ENCODE results near the gene TPST2.

- TF ChIP-seq, protein P1, sequence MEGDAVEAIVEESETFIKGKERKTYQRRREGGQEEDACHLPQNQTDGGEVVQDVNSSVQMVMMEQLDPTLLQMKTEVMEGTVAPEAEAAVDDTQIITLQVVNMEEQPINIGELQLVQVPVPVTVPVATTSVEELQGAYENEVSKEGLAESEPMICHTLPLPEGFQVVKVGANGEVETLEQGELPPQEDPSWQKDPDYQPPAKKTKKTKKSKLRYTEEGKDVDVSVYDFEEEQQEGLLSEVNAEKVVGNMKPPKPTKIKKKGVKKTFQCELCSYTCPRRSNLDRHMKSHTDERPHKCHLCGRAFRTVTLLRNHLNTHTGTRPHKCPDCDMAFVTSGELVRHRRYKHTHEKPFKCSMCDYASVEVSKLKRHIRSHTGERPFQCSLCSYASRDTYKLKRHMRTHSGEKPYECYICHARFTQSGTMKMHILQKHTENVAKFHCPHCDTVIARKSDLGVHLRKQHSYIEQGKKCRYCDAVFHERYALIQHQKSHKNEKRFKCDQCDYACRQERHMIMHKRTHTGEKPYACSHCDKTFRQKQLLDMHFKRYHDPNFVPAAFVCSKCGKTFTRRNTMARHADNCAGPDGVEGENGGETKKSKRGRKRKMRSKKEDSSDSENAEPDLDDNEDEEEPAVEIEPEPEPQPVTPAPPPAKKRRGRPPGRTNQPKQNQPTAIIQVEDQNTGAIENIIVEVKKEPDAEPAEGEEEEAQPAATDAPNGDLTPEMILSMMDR (IDR thresholded peaks at IDR 0.05): no peak
- TF ChIP-seq POLR2A (IDR thresholded peaks at IDR 0.05): no peak
These were observed 5.9 kb downstream of the TPST2 start for GRCh38 chr22:26584010-26584409.

All from esophagus squamous epithelium (tissue), 4 donors.